Measurements from ENCODE around the gene AP2A2. TPM values are rescaled to one million over a fixed set of nuclear protein-coding genes. Genes with fewer than 3 reads are reported as not detected.
A peak's percentile ranks its signal among the peaks of the same experiment; 100 is the strongest.
"Not testable (repeated sequence)": the region's sequence is repeated elsewhere in the genome, so short reads cannot be mapped to it uniquely, and the experiment has no call there.

The AP2A2 gene
- total RNA-seq, 1 donor from 2014 or later, result 58.7 TPM

- peaks cover 0 to 11% of the 10 kb centered on the region in 2 donors for H3K36me3 ChIP-seq
- H3K4me3 ChIP-seq, result no peak overlapping the region
- no peak for DNase-seq (ENCODE audit: extremely low spot score in 2 of 2)
- H3K27me3 ChIP-seq, result no peaks in the 10 kb centered on the region
- no peak for TF ChIP-seq POLR2A (IDR thresholded peaks at IDR 0.05)
- TF ChIP-seq CTCF (IDR thresholded peaks at IDR 0.05), result no peak
- no peak for TF ChIP-seq POLR2AphosphoS5 (IDR thresholded peaks at IDR 0.05; ENCODE audit: insufficient read depth in 1 of 2, low read depth in 1 of 2)
- H3K9me3 ChIP-seq, result no peaks in the 10 kb centered on the region
- H3K4me1 ChIP-seq, result no peaks in the 10 kb centered on the region
- intact Hi-C loops (cut with DNase I), result no loop called here
- no peak overlapping the region for H3K27ac ChIP-seq
Measured at GRCh38 chr11:1015826-1016545, 90.3 kb downstream of the AP2A2 start.

- H3K27ac ChIP-seq; H3K4me3 ChIP-seq; H3K27me3 ChIP-seq; H3K4me1 ChIP-seq; H3K9me3 ChIP-seq; H3K36me3 ChIP-seq; intact Hi-C loops (cut with DNase I): not testable (repeated sequence)
- DNase-seq (ENCODE audit: extremely low spot score in 2 of 2), result peak; percentile 91 to 99
Measured at GRCh38 chr11:1016610-1017126, 91.0 kb downstream of the AP2A2 start.

- Histone ChIP-seq H3K36me3 (no peaks in the 10 kb centered on the region), H3K4me3 (no peak overlapping the region), H3K27me3 (no peaks in the 10 kb centered on the region), H3K27ac (no peak overlapping the region), H3K9me3 (no peaks in the 10 kb centered on the region), H3K4me1 (no peaks in the 10 kb centered on the region)
- DNase-seq (ENCODE audit: extremely low spot score in 2 of 2), result peak; percentile 94 to 100
- TF ChIP-seq POLR2A (IDR thresholded peaks at IDR 0.05) (no peak), CTCF (IDR thresholded peaks at IDR 0.05) (no peak), POLR2AphosphoS5 (IDR thresholded peaks at IDR 0.05; ENCODE audit: insufficient read depth in 1 of 2, low read depth in 1 of 2) (no peak)
- intact Hi-C loops (cut with DNase I), result no loop called here
Measured at GRCh38 chr11:1017269-1018005, 91.8 kb downstream of the AP2A2 start.

GRCh38 chr11:1018091-1018490 lies 92.4 kb downstream of the AP2A2 start:
- TF ChIP-seq POLR2AphosphoS5 (IDR thresholded peaks at IDR 0.05; ENCODE audit: insufficient read depth in 1 of 2, low read depth in 1 of 2) (no peak), POLR2A (IDR thresholded peaks at IDR 0.05) (no peak), CTCF (IDR thresholded peaks at IDR 0.05) (no peak)
- no peaks in the 10 kb centered on the region for H3K36me3 ChIP-seq
- intact Hi-C loops (cut with DNase I), result no loop called here

GRCh38 chr11:1019321-1019910 lies 93.7 kb downstream of the AP2A2 start:
- DNase-seq (ENCODE audit: extremely low spot score in 2 of 2), result no peak
- Histone ChIP-seq H3K4me3 (no peak overlapping the region), H3K4me1 (no peaks in the 10 kb centered on the region), H3K9me3 (no peaks in the 10 kb centered on the region), H3K27ac (no peak overlapping the region), H3K27me3 (no peaks in the 10 kb centered on the region), H3K36me3 (no peaks in the 10 kb centered on the region)
- TF ChIP-seq CTCF (IDR thresholded peaks at IDR 0.05) (no peak), POLR2AphosphoS5 (IDR thresholded peaks at IDR 0.05; ENCODE audit: insufficient read depth in 1 of 2, low read depth in 1 of 2) (no peak), POLR2A (IDR thresholded peaks at IDR 0.05) (no peak)
- intact Hi-C loops (cut with DNase I), result no loop called here

More at GRCh38 chr11:1018091-1018490, 92.4 kb downstream of the AP2A2 start:
- no peak overlapping the region for H3K27ac ChIP-seq
- DNase-seq (ENCODE audit: extremely low spot score in 2 of 2), result no peak
- no peaks in the 10 kb centered on the region for H3K4me1 ChIP-seq
- H3K4me3 ChIP-seq, result no peak overlapping the region
- H3K27me3 ChIP-seq, result no peaks in the 10 kb centered on the region
- H3K9me3 ChIP-seq, result no peaks in the 10 kb centered on the region

All from vagina (tissue), 2 donors.